SK-N-MC (cell line): ENCODE data around the gene FGFBP1.
"Not testable (repeated sequence)": the region's sequence is repeated elsewhere in the genome, so short reads cannot be mapped to it uniquely, and the experiment has no call there.

ENCODE experiments used
- DNase-seq: peaks from one replicate; pipeline ENCODE4 v3.0.0-alpha.2; 2011; ENCODE audit warnings: low read depth, low spot score
- H3K27ac ChIP-seq: fragments of 200-600 bp; sonication (generic); 2 replicates; pipeline ENCODE4 v1.5.1; 2016; ENCODE audit warnings: mixed run types
- H3K36me3 ChIP-seq: fragments of 200-600 bp; sonication (generic); 2 replicates; pipeline ENCODE4 v1.6.1; 2017; ENCODE audit warnings: antibody characterized with exemption, low read length, mixed read lengths; ENCODE audit not compliant: insufficient read depth
- H3K4me3 ChIP-seq: fragments of 200-600 bp; sonication (generic); 2 replicates; pipeline ENCODE4 v1.5.1; 2016
- H3K9ac ChIP-seq: fragments of 200-600 bp; sonication (generic); 2 replicates; pipeline ENCODE4 v1.8.0; 2017; ENCODE audit warnings: mixed run types, mixed read lengths; ENCODE audit not compliant: insufficient read length
- H3K9me3 ChIP-seq: fragments of 200-600 bp; sonication (generic); 2 replicates; pipeline ENCODE4 v1.6.1; 2017; ENCODE audit warnings: low read depth, mild to moderate bottlenecking, antibody characterized with exemption, low read length, moderate library complexity, mixed read lengths
- EZH2 ChIP-seq: fragments of 200-600 bp; sonication (generic); IDR thresholded peaks from one replicate; pipeline ENCODE4 v1.6.1; 2017; ENCODE audit warnings: antibody characterized with exemption
- FOXP2 ChIP-seq: optimal IDR thresholded peaks from 2 replicates; pipeline ENCODE3; 2011; ENCODE audit warnings: mild to moderate bottlenecking, moderate library complexity; ENCODE audit not compliant: insufficient read depth; ENCODE audit errors: extremely low read length, control extremely low read depth
- POLR2AphosphoS5 ChIP-seq: IDR thresholded peaks from 2 replicates; pipeline ENCODE4 v1.6.1; 2012; ENCODE audit warnings: mild to moderate bottlenecking, low read depth, low read length, borderline replicate concordance

The FGFBP1 gene

DNA sequence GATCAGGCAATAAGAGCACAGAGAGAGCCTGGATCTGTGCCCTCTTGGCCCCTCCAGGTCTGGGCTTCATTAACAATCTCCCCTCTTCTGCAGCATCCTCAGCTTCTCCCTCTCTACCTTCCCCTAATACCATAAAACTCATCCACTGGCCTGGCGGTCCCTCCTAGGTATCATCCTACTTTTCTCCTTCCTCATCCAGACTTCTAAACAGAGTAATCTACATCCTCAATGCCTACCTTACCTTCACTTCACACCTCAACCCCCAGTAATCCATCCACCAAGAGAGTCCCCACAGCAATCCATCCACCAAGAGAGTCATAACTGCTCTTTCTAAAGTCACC, 17.0 kb downstream of the FGFBP1 start:
- no peak overlapping the region for H3K27ac ChIP-seq
- no peak overlapping the region for H3K4me3 ChIP-seq
- H3K9me3 ChIP-seq, result no peaks in the 10 kb centered on the region
- H3K9ac ChIP-seq, result no peak overlapping the region
- H3K36me3 ChIP-seq, result no peaks in the 10 kb centered on the region
- DNase-seq, result no peak
- TF ChIP-seq FOXP2 (no peak), EZH2 (no peak)

GRCh38 chr4:15920723-15921591, 17.6 kb downstream of the FGFBP1 start:
- H3K27ac ChIP-seq, result no peak overlapping the region
- no peaks in the 10 kb centered on the region for H3K36me3 ChIP-seq
- TF ChIP-seq EZH2 (no peak), POLR2AphosphoS5 (no peak), FOXP2 (no peak)
- no peak for DNase-seq
- no peaks in the 10 kb centered on the region for H3K9me3 ChIP-seq
- no peak overlapping the region for H3K4me3 ChIP-seq
- no peak overlapping the region for H3K9ac ChIP-seq

DNA sequence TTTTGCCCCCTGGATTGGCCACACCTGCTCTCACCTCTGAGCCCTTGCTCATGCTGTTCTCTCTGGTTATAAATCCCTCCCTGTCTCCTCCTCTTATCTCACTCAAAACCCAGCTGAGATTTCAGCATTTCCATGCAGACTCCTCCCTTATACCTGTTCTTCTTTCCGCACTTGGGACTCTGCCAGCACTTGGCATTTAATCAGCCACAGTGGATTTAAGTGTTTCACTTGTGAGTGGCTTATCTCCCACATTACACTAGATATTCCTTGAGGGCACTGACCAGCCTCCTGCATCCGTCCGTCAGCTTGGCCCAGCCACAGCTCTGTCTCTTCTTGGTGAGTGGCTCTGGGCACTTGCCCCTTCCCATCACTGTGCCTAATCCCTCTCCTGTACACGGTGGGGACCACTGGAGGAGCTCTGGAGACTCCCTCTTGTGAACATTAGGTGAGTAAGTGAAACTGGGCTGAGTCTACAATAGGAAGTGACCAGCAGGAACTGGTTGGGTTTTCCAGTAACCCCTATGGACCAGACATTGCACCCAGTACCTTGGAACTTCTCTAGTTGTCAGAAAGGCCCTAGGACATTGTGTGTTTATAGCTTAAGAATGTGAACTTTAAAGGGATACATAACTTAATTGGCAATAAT, 19.9 kb downstream of the FGFBP1 start:
- Histone ChIP-seq H3K36me3 (no peaks in the 10 kb centered on the region), H3K27ac (no peak overlapping the region), H3K4me3 (no peak overlapping the region), H3K9me3 (no peaks in the 10 kb centered on the region), H3K9ac (no peak overlapping the region)
- TF ChIP-seq POLR2AphosphoS5 (no peak), FOXP2 (no peak), EZH2 (no peak)
- DNase-seq, result no peak

- Histone ChIP-seq H3K4me3 (no peak overlapping the region), H3K9ac (no peak overlapping the region), H3K9me3 (no peaks in the 10 kb centered on the region), H3K27ac (no peak overlapping the region), H3K36me3 (no peaks in the 10 kb centered on the region)
- DNase-seq, result no peak
- TF ChIP-seq POLR2AphosphoS5, result no peak
- TF ChIP-seq FOXP2, result no peak
- TF ChIP-seq EZH2, result no peak
Observed at GRCh38 chr4:15917297-15917696, 21.2 kb downstream of the FGFBP1 start.

DNA sequence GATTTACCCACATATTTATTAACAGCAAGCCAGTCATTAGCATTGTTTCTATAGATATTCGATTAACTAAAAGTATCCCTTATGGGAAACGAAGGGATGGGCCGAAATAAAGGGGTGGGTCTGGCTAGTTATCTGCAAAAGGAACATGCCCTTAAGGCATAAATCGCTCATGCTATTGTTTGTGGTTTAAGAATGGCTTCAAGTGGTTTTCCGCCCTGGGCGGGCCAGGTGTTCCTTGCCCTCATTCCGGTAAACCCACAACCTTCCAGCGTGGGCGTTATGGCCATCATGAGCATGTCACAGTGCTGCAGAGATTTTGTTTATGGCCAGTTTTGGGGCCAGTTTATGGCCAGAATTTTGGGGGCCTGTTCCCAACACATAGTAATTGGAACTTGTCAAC, 22.2 kb downstream of the FGFBP1 start:
- H3K9ac ChIP-seq, H3K4me3 ChIP-seq, H3K27ac ChIP-seq, H3K36me3 ChIP-seq, H3K9me3 ChIP-seq, DNase-seq: not testable (repeated sequence)

DNA sequence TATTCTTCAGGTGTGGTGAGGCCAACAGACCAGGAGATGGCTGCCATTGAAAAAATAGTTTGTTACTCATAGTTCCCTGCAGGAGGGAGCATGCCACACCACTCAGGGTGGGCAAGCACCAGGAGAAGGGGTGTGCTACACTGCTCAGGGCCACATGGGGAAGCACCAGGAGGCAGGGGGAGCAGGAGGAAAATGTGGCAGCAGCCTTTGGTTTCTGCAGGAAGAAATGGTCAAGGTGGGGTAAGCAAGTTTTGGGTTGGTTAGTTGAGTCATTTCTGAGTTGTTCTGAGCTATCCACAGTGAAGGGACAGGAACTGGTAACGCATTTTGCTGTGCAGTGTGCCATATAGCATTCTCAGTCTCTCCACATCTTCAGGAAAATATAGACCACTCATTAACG, 23.8 kb downstream of the FGFBP1 start:
- Histone ChIP-seq H3K4me3 (no peak overlapping the region), H3K36me3 (no peaks in the 10 kb centered on the region), H3K27ac (no peak overlapping the region), H3K9me3 (no peaks in the 10 kb centered on the region), H3K9ac (no peak overlapping the region)
- DNase-seq, result no peak
- TF ChIP-seq POLR2AphosphoS5 (no peak), FOXP2 (no peak), EZH2 (no peak)

- no peak for TF ChIP-seq POLR2AphosphoS5
- no peak for TF ChIP-seq EZH2
- no peak for TF ChIP-seq FOXP2
Observed at GRCh38 chr4:15914291-15914690, 24.2 kb downstream of the FGFBP1 start.

DNA sequence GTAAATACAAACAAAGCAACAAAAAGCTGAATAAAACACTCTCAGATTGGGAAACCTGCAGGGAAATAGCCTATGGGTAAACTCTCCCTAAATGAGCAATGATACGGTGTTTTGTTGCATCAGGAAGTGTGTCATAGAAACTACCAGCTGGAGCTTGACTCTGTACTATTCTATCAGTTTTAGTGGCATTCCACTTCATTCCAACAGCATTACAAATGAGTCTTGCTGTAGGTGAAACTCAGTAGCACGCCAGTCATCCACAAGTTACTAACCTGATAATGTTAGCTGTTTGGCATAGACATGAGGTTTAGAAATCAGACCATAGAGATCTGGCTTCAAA, 24.9 kb downstream of the FGFBP1 start:
- DNase-seq, result no peak

More at GRCh38 chr4:15914291-15914690, 24.2 kb downstream of the FGFBP1 start:
- no peak overlapping the region for H3K9ac ChIP-seq
- H3K4me3 ChIP-seq, result no peak overlapping the region
- H3K9me3 ChIP-seq, result no peaks in the 10 kb centered on the region
- H3K36me3 ChIP-seq, result no peaks in the 10 kb centered on the region
- no peak for DNase-seq
- no peak overlapping the region for H3K27ac ChIP-seq

GRCh38 chr4:15912961-15913630, 25.4 kb downstream of the FGFBP1 start:
- Histone ChIP-seq H3K9me3 (no peaks in the 10 kb centered on the region), H3K9ac (no peak overlapping the region), H3K27ac (no peak overlapping the region), H3K4me3 (no peak overlapping the region), H3K36me3 (no peaks in the 10 kb centered on the region)
- no peak for TF ChIP-seq FOXP2
- no peak for TF ChIP-seq POLR2AphosphoS5
- no peak for TF ChIP-seq EZH2
- no peak for DNase-seq

More for the DNA sequence above, 24.9 kb downstream of the FGFBP1 start:
- Histone ChIP-seq H3K27ac (no peak overlapping the region), H3K4me3 (no peak overlapping the region), H3K9me3 (no peaks in the 10 kb centered on the region), H3K36me3 (no peaks in the 10 kb centered on the region), H3K9ac (no peak overlapping the region)
- TF ChIP-seq FOXP2 (no peak), POLR2AphosphoS5 (no peak), EZH2 (no peak)
